Measurements from ENCODE around the gene EPHA8.

DNA sequence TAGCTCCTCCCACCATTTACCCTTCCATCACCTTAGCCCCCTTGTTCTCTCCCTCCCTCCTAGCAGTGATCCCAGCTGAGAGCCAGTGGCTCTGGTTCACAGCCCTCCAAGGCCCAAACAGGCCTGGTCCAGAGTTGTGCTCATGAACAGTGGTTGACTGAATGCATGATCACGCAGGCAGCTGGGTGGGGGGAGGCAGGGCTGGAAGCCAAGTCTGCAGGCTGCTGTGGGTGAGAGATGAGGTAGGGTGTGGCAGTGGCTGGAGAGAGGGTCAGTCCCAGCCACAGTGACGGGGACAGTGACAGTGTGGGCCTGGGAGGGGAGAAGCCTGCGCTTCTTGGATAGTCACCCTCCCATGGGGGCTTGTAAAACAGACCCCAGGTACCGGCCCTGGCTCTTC is 22.2 kb downstream of the EPHA8 start:
- TF ChIP-seq, protein P1, sequence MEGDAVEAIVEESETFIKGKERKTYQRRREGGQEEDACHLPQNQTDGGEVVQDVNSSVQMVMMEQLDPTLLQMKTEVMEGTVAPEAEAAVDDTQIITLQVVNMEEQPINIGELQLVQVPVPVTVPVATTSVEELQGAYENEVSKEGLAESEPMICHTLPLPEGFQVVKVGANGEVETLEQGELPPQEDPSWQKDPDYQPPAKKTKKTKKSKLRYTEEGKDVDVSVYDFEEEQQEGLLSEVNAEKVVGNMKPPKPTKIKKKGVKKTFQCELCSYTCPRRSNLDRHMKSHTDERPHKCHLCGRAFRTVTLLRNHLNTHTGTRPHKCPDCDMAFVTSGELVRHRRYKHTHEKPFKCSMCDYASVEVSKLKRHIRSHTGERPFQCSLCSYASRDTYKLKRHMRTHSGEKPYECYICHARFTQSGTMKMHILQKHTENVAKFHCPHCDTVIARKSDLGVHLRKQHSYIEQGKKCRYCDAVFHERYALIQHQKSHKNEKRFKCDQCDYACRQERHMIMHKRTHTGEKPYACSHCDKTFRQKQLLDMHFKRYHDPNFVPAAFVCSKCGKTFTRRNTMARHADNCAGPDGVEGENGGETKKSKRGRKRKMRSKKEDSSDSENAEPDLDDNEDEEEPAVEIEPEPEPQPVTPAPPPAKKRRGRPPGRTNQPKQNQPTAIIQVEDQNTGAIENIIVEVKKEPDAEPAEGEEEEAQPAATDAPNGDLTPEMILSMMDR (IDR thresholded peaks at IDR 0.05), result no peak
- no peak for TF ChIP-seq CHD2 (IDR thresholded peaks at IDR 0.05; ENCODE audit: low read length, partially characterized antibody)
- no peak for TF ChIP-seq TCF12 (IDR thresholded peaks at IDR 0.05)
- TF ChIP-seq YY1 (IDR thresholded peaks at IDR 0.05; ENCODE audit: low read depth), result no peak
- TF ChIP-seq MXI1 (IDR thresholded peaks at IDR 0.05; ENCODE audit: low read depth, low read length), result no peak
- no peak for TF ChIP-seq SIN3A (IDR thresholded peaks at IDR 0.05; ENCODE audit: borderline replicate concordance, low read depth, low read length)
- TF ChIP-seq, protein P2, sequence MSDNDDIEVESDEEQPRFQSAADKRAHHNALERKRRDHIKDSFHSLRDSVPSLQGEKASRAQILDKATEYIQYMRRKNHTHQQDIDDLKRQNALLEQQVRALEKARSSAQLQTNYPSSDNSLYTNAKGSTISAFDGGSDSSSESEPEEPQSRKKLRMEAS (IDR thresholded peaks at IDR 0.05; ENCODE audit: low read depth), result no peak

Data from SK-N-SH (cell line).